Effector memory CD8-positive, alpha-beta T cell (primary cell): ENCODE data around the gene SLC27A5.
"Not testable (repeated sequence)": the region's sequence is repeated elsewhere in the genome, so short reads cannot be mapped to it uniquely, and the experiment has no call there.

Experiments used
- ATAC-seq: fragments of 150-1000 bp; cut with Tn5 transposase; replicated peaks from 2 replicates; pipeline ENCODE4 v1.10.0; 2021; ENCODE audit warnings: mild to moderate bottlenecking, moderate library complexity
- DNase-seq, 3 experiments: peaks; one replicate each; pipeline ENCODE4 v3.0.0; 2021
- H3K27ac Mint-ChIP-seq, 2 donors: one replicate each; pipeline ENCODE4 v1.8.0; 2022; ENCODE audit warnings: mild to moderate bottlenecking in 2 of 2, mixed read lengths in 2 of 2, moderate library complexity in 2 of 2
- H3K27me3 Mint-ChIP-seq, 2 donors: one replicate each; pipeline ENCODE4 v1.8.0; 2022; ENCODE audit warnings: mixed read lengths in 2 of 2
- H3K36me3 Mint-ChIP-seq: one replicate; pipeline ENCODE4 v1.8.0; 2022; ENCODE audit warnings: mild to moderate bottlenecking, moderate library complexity, mixed read lengths; ENCODE audit not compliant: insufficient read depth
- H3K4me1 Mint-ChIP-seq, 2 donors: one replicate each; pipeline ENCODE4 v1.8.0; 2022; ENCODE audit warnings: low read depth in 2 of 2, mixed read lengths in 2 of 2
- H3K4me3 Mint-ChIP-seq, 2 donors: one replicate each; pipeline ENCODE4 v1.8.0; 2022; ENCODE audit warnings: mild to moderate bottlenecking in 2 of 2, mixed read lengths in 2 of 2, moderate library complexity in 2 of 2
- H3K9me3 Mint-ChIP-seq, 2 donors: one replicate each; pipeline ENCODE4 v1.8.0; 2022; ENCODE audit warnings: mixed read lengths in 2 of 2

Gene SLC27A5

DNA sequence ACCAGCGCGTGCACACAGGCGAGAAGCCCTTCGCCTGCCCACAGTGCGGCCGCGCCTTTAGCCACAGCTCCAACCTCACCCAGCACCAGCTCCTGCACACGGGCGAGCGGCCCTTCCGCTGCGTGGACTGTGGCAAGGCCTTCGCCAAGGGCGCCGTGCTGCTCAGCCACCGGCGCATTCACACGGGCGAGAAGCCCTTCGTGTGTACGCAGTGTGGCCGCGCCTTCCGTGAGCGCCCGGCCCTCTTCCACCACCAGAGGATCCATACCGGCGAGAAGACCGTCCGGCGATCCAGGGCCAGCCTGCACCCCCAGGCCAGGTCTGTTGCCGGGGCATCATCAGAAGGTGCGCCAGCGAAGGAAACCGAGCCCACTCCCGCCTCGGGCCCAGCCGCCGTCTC is 40.1 kb downstream of the SLC27A5 start:
- Mint-ChIP-seq H3K4me3 (no peak overlapping the region), H3K4me1 (peaks cover 23 to 29% of the 10 kb centered on the region in 2 donors), H3K9me3 (no peaks in the 10 kb centered on the region), H3K27ac (no peak overlapping the region), H3K27me3 (no peaks in the 10 kb centered on the region), H3K36me3 (peaks cover 62% of the 10 kb centered on the region)
- ATAC-seq (no peak), DNase-seq (no peak)

DNA sequence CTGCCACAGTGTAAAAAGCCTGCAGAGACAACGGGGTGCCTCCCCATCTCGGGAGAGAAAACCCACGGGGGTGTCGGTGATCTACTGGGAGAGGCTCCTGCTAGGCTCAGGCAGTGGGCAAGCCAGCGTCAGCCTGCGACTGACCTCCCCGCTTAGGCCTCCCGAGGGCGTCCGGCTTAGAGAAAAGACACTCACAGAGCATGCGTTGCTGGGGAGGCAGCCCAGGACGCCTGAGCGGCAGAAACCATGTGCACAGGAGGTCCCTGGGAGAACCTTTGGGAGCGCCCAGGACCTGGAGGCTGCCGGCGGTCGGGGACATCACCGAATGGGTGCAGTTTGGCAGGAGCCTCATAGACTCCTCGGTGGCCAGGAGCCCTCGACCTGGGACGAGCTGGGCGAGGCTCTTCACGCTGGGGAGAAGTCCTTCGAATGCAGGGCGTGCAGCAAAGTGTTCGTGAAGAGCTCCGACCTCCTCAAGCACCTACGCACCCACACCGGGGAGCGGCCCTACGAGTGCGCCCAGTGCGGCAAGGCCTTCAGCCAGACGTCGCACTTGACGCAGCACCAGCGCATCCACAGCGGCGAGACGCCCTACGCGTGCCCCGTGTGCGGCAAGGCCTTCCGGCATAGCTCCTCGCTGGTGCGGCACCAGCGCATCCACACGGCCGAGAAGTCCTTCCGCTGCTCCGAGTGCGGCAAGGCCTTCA is 40.8 kb downstream of the SLC27A5 start:
- DNase-seq, H3K27me3 Mint-ChIP-seq, ATAC-seq, H3K27ac Mint-ChIP-seq, H3K9me3 Mint-ChIP-seq, H3K4me3 Mint-ChIP-seq: not testable (repeated sequence)
- H3K4me1 Mint-ChIP-seq: peaks cover 22 to 23% of the 10 kb centered on the region in 2 donors
- peaks cover 61% of the 10 kb centered on the region for H3K36me3 Mint-ChIP-seq

DNA sequence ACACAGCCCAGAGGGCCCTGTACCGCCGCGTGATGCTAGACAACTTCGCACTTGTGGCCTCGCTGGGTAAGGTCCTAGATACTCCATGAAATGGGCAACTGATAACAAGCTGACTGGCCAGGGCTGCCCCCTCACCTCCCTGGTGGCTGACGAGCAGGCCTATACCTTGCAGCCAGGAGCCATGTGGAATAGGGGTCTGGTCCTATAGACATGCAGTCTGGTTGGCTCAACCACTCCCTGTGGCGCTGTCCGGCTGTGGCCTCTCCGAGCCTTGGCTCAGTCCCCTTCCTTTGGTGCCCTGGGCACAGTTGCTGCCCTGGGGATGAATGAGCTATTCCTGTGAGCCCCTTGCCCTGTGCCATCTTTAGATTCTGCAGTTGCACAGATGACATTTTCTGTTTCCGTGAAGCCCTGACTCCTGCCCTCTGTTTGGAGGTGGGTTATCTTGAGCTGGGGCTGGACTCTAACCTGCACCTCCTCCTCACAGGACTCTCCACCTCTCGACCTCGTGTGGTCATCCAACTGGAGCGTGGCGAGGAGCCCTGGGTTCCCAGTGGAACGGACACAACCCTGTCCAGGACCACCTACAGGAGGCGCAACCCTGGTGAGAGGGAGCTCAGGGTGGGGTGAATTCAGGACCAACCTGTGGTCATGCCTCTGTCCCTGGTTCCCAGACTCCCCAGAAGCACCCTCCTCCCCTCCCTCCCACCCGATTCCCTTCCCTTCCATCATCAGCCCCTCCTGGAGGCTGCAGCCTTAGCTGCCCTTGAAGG is 42.4 kb downstream of the SLC27A5 start:
- Mint-ChIP-seq H3K36me3 (peaks cover 52% of the 10 kb centered on the region), H3K27me3 (no peaks in the 10 kb centered on the region), H3K9me3 (no peaks in the 10 kb centered on the region), H3K4me1 (peaks cover 13 to 20% of the 10 kb centered on the region in 2 donors), H3K27ac (peak overlapping the region; percentile 90 to 91), H3K4me3 (peak overlapping the region; percentile 87 to 88)
- ATAC-seq (no peak), DNase-seq (no peak)

DNA sequence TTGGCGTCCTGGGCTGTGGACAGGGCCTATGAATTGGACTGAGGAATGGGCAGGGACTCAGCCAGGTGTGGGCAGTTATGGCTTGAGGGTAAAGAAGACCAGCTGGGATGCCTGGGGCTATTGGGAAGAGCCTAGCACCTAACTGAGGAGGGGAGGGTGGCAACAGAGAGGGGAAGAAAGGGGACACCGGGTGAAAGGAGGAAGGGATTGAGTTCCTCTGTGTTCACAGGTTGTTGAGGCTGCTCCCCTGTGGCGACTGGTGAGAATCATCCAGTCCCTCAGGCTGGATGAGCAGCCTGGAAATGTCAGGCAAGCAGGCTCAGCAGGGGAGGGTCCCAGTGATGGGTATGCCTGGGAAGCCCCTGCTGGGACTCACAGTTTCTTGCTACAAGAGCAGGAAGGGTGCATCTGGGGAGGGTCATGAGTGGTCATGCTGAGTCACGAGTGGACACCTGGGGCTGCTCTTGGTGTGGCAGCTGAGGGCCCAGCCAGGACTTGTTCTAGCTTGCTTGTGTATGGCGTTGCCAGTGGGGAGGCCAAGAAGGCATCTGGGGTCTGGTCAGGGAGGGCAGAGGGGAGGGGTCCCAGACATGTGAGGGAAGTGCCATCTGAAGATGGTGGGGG is 43.5 kb downstream of the SLC27A5 start:
- Mint-ChIP-seq H3K4me1 (peaks cover 13 to 20% of the 10 kb centered on the region in 2 donors), H3K27ac (peak overlapping the region; percentile 90 to 91), H3K9me3 (no peaks in the 10 kb centered on the region), H3K27me3 (no peaks in the 10 kb centered on the region), H3K36me3 (peaks cover 44% of the 10 kb centered on the region), H3K4me3 (peak overlapping the region; percentile 87 to 88)
- ATAC-seq (no peak), DNase-seq (no peak)

GRCh38 chr19:58466760-58467589 is 44.8 kb downstream of the SLC27A5 start, which contains the start of gene ZNF324:
ZNF324 (plus strand) TSS chr19:58467080; CDS start chr19:58469186, 2,106 bp downstream.
- Mint-ChIP-seq H3K4me1 (peaks cover 13 to 20% of the 10 kb centered on the region in 2 donors), H3K4me3 (peak within 1 kb of the TSS; percentile 87 to 88), H3K27me3 (no peaks in the 10 kb centered on the region), H3K27ac (peak within 1 kb of the TSS; percentile 90 to 91), H3K36me3 (peaks cover 32% of the 10 kb centered on the region), H3K9me3 (no peaks in the 10 kb centered on the region)
- ATAC-seq (peak; percentile 94), DNase-seq (peak; percentile 97 to 98 (median 98))

DNA sequence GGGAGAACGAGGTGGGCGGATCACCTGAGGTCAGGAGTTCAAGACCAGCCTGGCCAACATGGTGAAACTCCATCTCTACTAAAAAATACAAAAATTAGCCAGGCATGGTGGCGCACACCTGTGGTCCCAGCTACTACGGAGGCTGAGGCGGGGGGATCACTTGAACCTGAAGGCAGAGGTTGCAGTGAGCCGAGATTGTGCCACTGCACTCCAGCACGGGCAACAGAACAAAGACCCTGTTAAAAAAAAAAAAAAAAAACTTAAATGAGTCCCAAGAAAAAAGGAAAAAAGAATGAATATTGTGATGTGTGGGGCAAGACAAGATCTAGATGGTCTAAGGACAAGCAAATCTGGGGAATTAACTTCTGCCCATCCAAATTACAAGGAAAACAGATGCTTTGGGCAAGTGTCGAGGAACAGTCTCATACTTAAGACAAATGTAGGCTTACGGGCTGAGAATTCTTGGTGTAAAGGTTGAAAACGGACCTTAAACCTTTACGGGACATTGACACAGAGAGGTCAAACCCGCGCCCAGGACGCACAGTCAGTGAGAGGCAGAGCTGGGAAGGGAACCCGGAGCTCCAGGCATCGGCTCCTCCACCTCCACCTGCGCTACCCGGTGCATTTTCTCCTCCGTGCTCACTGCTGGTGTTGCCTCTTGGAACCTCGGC is 45.6 kb downstream of the SLC27A5 start:
- ATAC-seq (peak; percentile 9), DNase-seq (no peak)
- Mint-ChIP-seq H3K36me3 (peaks cover 28% of the 10 kb centered on the region), H3K4me3 (peak overlapping the region; percentile 87 to 88), H3K4me1 (peaks cover 13 to 20% of the 10 kb centered on the region in 2 donors), H3K27ac (peak overlapping the region; percentile 90 to 91), H3K9me3 (no peaks in the 10 kb centered on the region), H3K27me3 (no peaks in the 10 kb centered on the region)

DNA sequence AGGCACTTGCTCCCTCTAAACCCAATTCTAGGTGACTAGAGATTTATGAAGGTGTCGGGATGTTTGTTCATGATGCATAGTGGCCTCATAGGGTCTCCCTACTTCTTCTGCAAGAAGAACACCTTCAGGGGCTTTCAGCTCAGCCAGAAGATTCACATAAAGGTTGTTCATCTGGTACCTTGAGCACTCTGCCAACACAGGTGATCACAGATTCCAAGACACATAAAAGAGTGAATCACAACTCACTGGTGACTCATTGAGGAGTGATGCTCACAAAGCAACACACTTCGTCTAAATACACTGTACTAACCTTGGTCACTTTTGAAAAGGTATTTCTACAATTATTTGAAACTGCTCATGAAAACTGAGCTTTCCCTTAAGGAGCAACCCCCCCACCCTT is 51.8 kb downstream of the SLC27A5 start:
- Mint-ChIP-seq H3K9me3 (no peaks in the 10 kb centered on the region), H3K4me1 (no peaks in the 10 kb centered on the region), H3K36me3 (peaks cover 20% of the 10 kb centered on the region), H3K4me3 (no peak overlapping the region), H3K27ac (no peak overlapping the region), H3K27me3 (no peaks in the 10 kb centered on the region)
- ATAC-seq (no peak), DNase-seq (no peak)

DNA sequence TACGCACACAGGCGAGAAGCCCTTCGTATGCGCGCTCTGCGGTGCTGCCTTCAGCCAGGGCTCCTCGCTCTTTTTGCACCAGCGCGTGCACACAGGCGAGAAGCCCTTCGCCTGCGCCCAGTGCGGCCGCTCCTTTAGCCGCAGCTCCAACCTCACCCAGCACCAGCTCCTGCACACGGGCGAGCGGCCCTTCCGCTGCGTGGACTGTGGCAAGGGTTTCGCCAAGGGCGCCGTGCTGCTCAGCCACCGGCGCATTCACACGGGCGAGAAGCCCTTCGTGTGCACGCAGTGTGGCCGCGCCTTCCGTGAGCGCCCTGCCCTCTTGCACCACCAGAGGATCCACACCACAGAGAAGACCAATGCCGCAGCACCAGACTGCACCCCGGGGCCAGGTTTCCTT is 55.7 kb downstream of the SLC27A5 start:
- Mint-ChIP-seq H3K4me3 (no peak overlapping the region), H3K9me3 (no peaks in the 10 kb centered on the region), H3K4me1 (peaks cover 11 to 13% of the 10 kb centered on the region in 2 donors), H3K36me3 (peaks cover 24% of the 10 kb centered on the region), H3K27ac (no peak overlapping the region), H3K27me3 (no peaks in the 10 kb centered on the region)
- ATAC-seq (no peak), DNase-seq (no peak)

DNA sequence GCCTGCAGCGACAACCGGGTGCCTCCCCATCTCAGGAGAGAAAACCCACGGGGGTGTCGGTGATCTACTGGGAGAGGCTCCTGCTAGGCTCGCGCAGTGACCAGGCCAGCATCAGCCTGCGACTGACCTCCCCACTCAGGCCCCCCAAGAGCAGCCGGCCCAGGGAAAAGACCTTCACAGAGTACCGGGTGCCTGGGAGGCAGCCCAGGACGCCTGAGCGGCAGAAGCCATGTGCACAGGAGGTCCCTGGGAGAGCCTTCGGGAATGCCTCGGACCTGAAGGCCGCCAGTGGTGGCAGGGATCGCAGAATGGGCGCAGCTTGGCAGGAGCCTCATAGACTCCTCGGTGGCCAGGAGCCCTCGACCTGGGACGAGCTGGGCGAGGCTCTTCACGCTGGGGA is 56.5 kb downstream of the SLC27A5 start:
- no peaks in the 10 kb centered on the region for H3K9me3 Mint-ChIP-seq
- H3K27me3 Mint-ChIP-seq: no peaks in the 10 kb centered on the region
- peaks cover 18 to 19% of the 10 kb centered on the region in 2 donors for H3K4me1 Mint-ChIP-seq
- H3K27ac Mint-ChIP-seq: no peak overlapping the region
- no peak for DNase-seq
- H3K36me3 Mint-ChIP-seq: peaks cover 31% of the 10 kb centered on the region
- ATAC-seq: no peak
- H3K4me3 Mint-ChIP-seq: no peak overlapping the region

DNA sequence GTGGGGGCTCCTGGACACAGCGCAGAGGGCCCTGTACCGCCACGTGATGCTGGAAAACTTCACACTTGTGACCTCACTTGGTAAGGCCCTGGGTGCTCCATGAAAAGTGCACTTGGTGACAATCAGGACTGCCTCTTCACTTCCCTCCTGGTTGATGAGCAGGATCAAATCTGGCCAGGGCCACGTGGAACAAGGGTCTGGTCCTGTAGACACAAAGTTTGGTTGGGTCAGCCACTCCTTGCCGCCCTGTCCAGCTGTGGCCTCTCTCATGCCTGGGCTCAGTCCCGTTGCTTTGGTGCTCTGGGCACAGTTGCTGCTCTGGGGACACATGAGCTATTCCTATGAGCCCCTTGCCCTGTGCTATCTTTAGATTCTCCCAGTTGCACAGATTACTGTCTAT is 58.0 kb downstream of the SLC27A5 start:
- no peak for ATAC-seq
- peaks cover 18 to 19% of the 10 kb centered on the region in 2 donors for H3K4me1 Mint-ChIP-seq
- H3K27ac Mint-ChIP-seq: no peak overlapping the region
- no peaks in the 10 kb centered on the region for H3K9me3 Mint-ChIP-seq
- DNase-seq: no peak
- peaks cover 8 to 10% of the 10 kb centered on the region in 2 donors for H3K27me3 Mint-ChIP-seq
- peaks cover 33% of the 10 kb centered on the region for H3K36me3 Mint-ChIP-seq
- peak overlapping the region in 1 of 2 donors; percentile 4 for H3K4me3 Mint-ChIP-seq

DNA sequence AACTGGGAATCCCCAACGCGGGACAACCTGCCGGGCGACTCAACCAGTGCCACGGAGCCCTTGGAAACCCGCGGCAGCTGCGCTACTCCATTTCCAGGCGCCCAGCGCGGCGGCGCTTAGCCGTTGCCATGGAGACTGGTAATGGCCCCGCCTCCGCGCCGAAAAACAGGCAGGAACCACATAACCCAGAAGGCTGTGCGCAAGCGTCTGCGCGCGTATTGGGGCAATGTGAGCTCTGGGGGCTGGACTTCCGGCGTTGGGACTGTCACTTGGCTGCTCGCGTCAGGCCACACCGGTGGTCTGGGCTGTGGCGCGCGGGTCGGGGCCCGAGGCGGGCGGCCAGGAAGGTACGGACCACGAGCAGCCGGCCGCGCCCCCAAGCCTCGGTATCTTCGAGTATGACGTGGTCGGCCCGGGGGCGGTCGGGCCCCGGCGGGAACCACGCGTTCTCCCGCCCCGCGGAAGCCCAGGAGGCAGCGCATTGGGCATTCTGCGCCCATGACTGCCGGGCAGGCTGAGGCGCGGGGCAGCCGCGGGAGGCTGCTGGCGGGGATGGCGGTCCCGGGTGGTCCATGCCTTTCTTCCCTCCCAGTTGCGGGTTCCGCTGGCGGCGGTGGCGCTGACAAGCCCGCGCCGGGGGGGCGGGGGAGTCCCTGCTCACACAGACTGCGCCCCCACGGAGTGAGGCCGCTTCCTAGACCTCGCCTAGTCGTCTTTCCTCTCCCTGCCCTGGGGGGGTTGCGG is 60.3 kb downstream of the SLC27A5 start, which contains the start of gene ZNF324B:
Gene ZNF324B (plus strand): TSS at position 265 of the 744 bp plus-strand sequence. CDS start 2,080 bp downstream, outside the sequence.
- DNase-seq (peak; percentile 95 to 97 (median 96)), ATAC-seq (peak; percentile 94)
- H3K9me3 Mint-ChIP-seq: peaks cover 0 to 2% of the 10 kb centered on the region in 2 donors
- H3K4me3 Mint-ChIP-seq: peak within 1 kb of the TSS; percentile 88 to 94
- peaks cover 18 to 19% of the 10 kb centered on the region in 2 donors for H3K4me1 Mint-ChIP-seq
- H3K36me3 Mint-ChIP-seq: peaks cover 21% of the 10 kb centered on the region
- H3K27me3 Mint-ChIP-seq: peaks cover 29 to 30% of the 10 kb centered on the region in 2 donors
- peak within 1 kb of the TSS; percentile 47 to 92 for H3K27ac Mint-ChIP-seq
